Measurements from ENCODE around the gene PRKCB.

- TF ChIP-seq EZH2 (IDR thresholded peaks at IDR 0.05; ENCODE audit: low read length) (no peak), CTCF (optimal IDR thresholded peaks at IDR 0.05 in 1 of 3, IDR thresholded peaks at IDR 0.05 in 1 of 3, conservative IDR thresholded peaks at IDR 0.05 in 1 of 3; ENCODE audit: extremely low read depth in 1 of 3, insufficient read depth in 2 of 3, low read length in 3 of 3) (no peak)
These were observed 114.6 kb downstream of the PRKCB start for GRCh38 chr16:23950291-23950894.

All from keratinocyte (primary cell).